GM19023 (cell line): ENCODE data around the gene CHST12.
"Not testable (repeated sequence)": the region's sequence is repeated elsewhere in the genome, so short reads cannot be mapped to it uniquely, and the experiment has no call there.

Experiments used
- ATAC-seq: cut with Tn5 transposase; IDR thresholded peaks from one replicate; pipeline ENCODE4 v1.9.1; 2021; ENCODE audit warnings: mild to moderate bottlenecking, moderate library complexity; ENCODE audit not compliant: unreplicated experiment

Gene CHST12

GRCh38 chr7:2403718-2404648, 572 bp downstream of the CHST12 start:
- peak; percentile 13 for ATAC-seq

DNA sequence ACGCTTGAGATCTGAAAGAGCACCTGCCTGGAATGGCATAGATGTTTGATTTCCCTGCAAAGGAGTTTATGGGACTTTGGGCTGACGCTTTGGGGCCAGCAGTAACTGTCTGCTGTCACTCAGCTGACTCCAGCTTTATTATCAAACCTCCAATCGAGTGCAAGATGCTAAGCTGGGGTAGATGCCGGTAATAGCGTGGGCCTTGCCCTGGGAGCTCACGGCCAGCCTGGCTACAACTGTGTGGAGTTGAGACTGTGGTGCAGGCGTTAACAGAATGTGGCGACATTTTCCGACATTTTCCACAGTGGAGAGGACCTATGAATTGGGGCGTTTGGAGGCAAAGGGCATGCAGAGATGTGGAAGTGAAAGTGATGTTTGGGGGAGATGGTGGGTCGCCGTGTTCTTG, 1.3 kb downstream of the CHST12 start:
- ATAC-seq: no peak

DNA sequence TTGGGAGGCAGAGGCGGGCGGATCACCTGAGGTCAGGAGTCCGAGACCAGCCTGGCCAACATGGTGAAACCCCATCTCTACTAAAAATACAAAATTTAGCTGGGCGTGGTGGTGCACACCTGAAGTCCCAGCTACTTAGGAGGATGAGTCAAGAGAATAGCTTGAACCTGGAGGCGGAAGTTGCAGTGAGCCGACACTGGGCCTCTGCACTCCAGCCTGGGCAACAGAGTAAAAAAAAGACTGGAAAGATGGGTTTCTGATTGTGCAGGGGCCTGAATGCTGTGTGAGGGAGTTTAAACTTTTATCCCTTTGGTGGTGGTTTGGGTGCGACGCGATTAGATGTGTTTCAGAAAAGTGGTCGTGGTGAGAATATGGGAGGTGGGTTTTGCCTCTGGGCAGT, 1.8 kb downstream of the CHST12 start:
- ATAC-seq: no peak

DNA sequence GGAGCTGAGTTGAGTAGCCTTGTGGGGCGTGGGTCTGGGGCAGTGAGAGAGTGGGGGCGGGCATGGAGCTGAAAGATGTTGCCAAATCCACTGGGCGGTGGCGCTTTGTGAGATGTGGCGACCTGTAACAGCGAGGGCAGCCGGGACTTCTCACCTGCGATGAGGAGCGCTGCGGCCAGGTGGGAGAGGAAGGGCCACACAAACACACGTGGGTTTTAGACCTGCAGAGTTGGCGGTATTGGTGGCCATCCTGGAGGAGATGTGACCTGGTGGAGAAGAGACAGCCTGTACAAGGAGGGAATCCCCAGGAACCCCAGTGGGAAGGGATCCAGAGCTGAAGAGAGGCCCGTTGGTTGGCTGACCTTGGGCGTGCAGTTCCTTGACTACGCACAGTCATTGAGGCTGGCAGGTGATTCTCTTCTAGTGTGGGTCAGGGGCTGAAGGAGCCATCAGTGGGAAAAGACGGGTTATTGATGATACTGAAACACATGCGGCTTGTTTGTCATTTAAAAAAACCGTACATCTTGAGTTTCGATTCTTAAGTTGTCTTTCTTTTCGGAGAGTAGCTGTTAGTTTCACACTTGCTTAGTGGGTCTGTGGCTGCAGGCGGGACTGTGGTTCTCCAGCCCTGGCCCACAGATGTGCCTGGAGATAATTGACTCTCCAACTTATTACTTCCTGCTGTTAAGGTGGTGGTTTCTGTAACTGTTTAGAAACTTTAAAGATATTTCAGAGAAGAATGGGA, 2.4 kb downstream of the CHST12 start:
- peak; percentile 46 for ATAC-seq

DNA sequence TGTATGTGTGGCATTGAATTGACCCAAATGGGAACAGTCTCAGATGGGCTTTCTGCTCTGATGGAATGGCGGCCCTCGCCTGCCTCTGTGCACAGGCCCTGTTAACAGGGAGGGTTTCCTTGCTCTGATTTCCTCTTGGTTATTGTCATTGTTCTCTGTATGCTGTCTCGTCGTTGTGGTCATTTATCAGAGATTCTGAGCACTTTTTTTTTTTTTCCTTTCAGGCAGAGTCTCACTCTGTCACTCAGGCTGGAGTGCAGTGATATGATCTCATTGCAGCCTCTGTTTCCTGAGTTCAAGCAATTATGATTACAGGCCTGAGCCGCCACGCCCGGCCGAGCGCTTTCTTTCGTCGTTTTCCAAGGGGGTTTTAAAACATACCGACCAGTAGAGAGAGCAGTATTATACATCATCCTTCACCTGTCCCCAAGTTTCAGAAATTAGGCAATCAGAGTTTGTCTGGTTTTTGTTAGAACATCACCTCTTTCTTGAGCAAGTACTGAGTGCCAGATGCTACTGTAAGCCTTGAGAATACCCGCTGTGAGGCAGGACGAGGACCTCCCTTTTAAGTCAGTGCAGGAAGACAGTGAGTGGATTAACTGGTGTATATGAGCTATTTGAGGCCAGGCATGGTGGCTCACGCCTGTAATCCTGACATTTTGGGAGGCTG, 6.5 kb downstream of the CHST12 start:
- no peak for ATAC-seq

- ATAC-seq: no peak
Observed at GRCh38 chr7:2411049-2411448, 7.6 kb downstream of the CHST12 start.

DNA sequence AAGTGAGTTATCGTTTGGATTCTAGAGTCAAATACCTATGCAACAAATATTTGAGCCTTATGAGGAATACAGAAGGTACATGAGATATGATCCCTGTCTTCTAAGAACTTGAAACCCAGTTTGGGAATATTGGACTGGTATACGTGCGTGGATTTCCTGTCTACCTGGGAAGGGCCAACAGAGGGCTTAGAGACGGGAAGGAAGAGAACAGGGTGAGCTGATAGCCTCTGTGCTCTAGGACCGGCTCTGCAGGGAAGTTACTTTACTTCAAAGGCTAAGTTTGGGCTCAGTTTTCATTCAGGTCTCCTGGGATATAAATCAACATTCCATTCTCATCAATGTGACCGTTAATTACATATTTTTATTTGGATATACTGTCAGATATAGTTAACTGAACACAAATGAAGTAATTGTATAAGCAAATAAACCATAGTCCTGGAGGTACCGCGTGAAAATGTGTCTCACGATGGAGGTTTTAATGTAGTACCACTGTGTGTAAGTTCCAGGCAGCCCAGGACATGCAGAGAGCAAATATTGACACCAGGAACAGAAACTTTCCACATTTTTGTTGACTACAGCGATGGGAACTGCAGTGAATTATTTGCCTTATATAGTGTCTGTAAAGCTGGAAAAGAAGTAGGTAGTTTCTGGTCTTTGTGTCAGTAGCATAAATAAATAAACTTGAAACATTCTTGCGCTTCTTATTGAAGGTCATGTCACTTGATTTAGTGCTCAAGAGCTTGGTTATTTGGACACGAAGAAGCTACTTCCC, 8.6 kb downstream of the CHST12 start:
- no peak for ATAC-seq

DNA sequence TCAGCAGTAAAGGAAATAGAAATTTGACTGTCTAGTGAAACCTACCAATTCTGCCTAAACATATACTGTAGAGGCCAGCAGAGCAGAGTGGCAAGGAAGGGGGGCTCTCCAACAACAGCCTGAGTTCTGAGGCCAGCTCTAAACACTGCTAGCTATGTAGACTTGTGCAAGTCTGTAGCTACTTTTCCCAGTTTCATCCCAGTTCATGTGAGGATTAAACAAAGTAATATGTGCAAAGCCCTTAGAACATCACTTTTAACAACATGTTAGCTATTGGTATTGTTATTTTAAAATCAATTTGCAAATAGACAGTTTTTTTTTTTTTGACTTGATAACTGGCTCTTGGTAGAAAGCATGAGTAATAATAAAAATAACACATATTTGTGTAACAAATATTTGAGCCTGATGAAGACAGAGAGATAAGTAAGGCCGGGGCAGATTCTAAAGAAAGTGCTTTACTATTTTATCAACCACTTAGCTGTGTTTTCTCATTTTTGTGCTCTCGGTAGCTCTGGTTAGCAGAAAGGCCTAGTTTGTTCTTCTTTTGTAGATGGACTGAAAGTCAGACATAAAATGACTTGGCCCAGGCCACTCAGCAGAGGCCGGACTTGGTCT, 9.3 kb downstream of the CHST12 start:
- no peak for ATAC-seq

- ATAC-seq: no peak
Observed at GRCh38 chr7:2416063-2416462, 12.7 kb downstream of the CHST12 start.

GRCh38 chr7:2416650-2417049, 13.2 kb downstream of the CHST12 start:
- ATAC-seq: no peak

DNA sequence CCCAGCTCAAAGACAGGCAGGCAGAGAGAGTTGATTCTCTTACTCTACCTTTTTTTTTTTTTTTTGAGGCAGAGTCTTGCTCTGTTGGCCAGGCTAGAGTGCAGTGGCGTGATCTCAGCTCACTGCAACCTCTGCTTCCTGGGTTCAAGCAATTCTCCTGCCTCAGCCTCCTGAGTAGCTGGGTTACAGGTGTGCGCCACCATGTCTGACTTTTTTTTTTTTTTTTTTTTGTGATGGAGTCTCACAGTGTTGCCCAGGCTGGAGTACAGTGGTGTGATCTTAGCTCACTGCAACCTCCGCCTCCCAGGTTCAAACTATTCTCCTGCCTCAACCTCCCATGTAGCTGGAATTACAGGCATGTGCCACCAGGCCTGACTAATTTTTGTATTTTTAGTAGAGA, 13.8 kb downstream of the CHST12 start:
- ATAC-seq: not testable (repeated sequence)

- ATAC-seq: no peak
Observed at GRCh38 chr7:2417981-2418481, 14.6 kb downstream of the CHST12 start.

- no peak for ATAC-seq
Observed at GRCh38 chr7:2420216-2420933, 17.0 kb downstream of the CHST12 start.

DNA sequence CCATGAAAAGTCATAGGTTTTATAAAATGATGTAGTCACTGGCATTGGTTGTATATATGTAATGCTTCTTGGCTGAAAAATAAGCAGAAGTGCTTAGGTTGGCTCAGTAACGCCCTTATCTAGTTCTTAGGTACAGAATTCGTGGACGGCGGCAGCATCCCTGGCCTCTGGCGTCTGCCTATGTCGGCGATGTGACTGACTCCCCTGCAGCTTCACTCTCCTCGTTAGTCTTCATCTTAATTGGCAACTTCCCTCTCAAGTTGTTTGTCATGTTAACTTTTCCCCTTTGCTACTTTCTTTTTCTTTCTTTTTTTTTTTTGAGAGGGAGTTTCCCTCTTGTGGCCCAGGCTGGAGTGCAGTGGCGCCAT, 18.5 kb downstream of the CHST12 start:
- no peak for ATAC-seq

- ATAC-seq: no peak
Observed at GRCh38 chr7:2425749-2426148, 22.3 kb downstream of the CHST12 start.

DNA sequence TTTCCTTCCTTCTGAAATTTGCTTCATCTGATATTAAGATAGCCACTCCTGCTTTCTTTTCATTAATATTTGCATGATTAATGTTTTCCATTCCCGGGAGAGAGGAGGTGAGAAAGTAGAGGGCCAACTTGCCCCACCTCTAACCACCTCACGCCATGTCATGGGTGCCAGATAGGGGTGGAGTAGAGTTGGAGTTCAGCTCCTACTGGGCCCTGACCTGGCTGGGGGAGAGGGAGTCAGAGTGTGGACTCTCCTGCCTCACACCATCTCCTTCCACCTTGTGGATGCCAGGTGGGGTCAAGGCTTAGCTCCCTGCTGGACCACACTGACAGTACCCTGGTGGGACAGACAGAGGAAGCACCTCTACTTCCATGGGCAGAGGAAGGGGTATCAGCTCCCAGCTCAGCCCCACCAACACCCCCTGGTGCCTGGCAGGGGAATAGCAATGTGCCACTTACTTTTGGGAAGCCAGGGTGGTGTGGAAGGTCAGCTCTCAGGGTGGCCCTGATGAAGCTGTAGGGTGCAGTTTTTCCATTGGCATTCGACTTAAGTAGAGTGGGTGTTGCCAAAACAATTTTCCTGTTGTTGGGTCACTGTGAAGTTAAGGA, 28.0 kb downstream of the CHST12 start:
- ATAC-seq: no peak

- no peak for ATAC-seq
Observed at GRCh38 chr7:2432910-2433712, 29.7 kb downstream of the CHST12 start.
